COLO668 (cell line): ENCODE measurements around the gene OR5I1.
"Not testable (repeated sequence)": the region's sequence is repeated elsewhere in the genome, so short reads cannot be mapped to it uniquely, and the experiment has no call there.

Experiments used
- DNase-seq: peaks from one replicate; lab custom pipeline; 2025; ENCODE audit not compliant: unreplicated experiment; lab: John Stamatoyannopoulos, UW

OR5I1 gene

DNA sequence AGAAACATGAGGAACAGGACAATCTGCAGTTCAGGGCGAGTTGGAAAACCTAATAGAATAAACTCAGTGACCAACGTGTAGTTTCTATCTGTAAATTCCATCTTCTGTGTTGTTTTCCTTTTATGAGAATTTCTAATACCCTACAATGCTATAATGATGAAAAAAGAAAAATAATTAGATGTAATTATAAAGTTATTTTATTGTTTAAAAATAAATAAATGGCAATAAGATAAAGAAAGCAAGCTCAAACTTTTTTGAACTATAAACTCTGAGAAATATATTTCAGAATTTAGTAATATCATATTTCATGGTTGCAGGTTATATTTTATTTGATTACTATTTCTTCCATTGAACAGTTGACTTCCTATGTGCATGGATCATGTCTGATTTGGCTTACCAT, at the start of gene OR5I1:
Gene OR5I1, minus strand, starts transcription at position 101 of the 400 bp plus-strand sequence. Its CDS starts 0 bp downstream, at position 101.
- no peak for DNase-seq

DNA sequence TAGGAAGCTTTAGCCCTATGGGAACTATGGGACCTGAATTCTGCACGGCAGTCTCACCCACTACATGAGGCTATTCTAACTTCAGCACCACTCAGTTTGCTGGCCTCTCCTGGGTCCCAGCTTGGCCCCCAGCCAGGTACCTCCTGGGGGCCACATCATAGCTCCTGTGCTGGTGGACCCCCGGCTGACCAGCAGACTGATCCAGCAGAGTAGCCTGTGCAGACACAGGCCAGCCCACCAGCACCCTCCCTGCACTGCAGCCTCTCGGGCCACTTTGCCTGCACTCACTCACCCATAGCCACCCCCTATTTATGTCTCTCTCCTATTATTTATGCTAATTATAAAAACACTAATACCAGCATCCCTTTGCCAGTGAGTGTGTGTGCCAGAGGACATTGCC, 34.7 kb upstream of the OR5I1 start:
- DNase-seq = no peak

DNA sequence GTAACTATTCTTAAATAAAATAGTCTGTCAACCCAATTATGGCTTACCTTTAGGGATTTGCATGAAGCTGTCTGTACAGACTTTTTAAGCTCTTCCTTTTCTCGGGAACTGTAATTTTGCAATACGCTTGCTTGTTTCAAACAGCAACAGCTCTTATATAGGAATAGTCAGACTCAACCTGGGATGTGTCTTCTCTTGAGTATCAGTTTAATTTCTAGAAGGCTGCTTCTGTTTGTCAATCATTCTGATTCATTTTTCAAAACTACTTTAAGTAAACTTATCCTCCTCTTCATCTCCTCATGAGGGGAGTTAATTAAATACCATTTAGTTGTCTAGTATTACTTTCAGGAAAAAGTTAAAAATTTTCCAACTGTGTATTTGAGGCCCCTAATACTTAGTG, 33.6 kb upstream of the OR5I1 start, which contains the start of gene OR10AG1:
Gene OR10AG1, minus strand, starts transcription at position 101 of the 400 bp plus-strand sequence. Its CDS starts 38 bp downstream, at position 63.
- DNase-seq = no peak

DNA sequence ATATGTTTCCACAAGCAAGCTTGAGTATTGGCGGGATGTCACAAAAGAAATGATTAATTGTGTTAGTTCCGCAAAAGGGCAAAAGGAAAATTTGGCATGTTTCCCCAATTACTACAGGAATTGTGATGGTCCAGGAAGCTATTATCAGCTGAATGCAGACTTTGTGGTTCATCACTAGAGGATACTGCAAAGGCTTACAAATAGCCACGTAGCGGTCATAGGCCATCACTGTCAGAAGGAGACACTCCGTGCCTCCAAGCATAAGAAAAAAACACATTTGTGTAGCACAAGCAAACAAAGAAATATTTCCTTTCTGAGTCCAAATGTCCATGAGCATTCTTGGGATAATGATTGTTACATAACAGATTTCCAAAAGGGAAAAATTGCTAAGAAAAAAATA, 31.7 kb upstream of the OR5I1 start:
- no peak for DNase-seq

DNA sequence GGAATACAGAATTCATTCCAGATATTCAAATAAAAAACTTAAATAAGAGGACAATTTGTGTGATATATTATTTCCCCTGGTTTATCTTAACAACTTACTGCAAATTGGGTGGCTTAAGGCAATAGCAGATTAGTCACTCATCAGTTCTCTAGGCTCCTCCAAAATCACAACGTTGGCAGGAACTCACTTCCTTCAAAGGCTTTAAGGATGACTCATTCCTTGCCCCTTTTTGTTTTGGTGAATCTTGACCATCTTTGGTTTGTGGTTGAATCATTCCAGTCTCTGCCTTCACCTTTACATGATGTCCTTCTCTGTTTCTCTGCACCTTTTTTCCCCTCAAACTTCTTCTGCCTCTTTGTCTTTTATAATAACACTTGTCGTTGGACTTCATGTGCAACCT, 30.2 kb upstream of the OR5I1 start:
- DNase-seq = no peak

DNA sequence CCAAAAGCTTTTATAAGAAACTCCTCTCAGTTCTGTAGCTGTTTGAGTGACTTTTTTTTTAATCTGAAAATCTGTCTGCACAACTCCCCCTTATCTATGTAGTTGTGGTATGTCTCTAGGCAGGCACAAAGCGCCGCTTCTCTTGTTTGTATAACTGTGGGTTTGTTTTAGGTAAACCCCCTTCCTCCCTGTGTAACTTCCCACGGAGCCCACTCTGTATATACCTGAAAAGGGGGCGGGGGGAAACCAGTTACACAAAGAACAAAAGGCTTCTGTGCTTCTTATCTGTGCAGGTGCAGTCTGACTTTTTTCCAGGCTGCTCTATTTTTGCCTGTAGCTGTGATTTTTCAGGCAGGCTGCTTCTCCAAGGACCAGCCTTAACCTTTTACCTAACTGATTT, 20.3 kb upstream of the OR5I1 start:
- DNase-seq = no peak

DNA sequence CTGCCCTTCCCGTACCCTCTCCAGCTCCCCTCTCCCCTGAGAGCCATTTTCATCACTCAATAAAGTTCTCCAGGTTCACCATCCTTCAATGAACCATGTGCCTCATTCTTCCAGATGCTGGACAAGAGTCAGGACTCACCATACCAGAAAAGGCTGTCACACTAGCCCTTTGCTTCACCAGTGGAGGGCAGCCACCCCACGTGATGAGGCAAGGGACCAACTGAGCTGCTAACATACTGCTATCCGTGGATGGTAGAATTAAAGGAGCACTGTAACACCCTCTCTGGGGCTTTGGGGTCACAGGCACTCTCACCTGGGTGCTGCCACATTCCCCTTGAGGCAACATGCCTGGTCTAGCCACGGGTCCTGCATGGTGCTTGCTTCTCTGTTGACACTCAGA, 13.1 kb upstream of the OR5I1 start:
- no peak for DNase-seq

DNA sequence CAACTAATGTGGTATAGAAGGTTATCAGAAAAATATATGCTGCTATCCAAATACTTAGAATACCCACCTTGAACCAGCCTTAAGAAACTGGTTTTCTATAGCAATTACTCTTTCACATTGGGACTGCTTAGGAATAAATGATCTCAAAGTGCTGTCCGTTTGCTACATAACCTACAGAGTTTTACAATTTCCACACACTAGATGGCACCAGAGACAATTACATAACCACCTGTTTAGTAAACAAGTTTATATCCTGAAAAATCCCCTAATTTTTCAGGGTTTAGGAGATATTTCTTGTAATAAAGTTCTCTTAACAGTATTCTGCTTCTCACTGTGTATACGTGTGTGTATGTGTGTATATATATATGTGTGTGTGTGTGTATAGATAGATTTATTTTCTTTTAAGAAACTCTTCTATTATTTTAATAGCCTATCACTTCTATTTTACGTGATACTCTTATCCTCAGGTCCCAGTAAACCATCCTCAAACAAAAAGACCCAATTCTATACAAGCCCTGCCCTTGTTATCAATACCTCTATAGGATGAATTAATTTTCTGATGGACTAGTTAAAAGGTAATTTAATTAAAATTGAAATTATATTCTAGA, 6.7 kb upstream of the OR5I1 start:
- peak; percentile 2 for DNase-seq

DNA sequence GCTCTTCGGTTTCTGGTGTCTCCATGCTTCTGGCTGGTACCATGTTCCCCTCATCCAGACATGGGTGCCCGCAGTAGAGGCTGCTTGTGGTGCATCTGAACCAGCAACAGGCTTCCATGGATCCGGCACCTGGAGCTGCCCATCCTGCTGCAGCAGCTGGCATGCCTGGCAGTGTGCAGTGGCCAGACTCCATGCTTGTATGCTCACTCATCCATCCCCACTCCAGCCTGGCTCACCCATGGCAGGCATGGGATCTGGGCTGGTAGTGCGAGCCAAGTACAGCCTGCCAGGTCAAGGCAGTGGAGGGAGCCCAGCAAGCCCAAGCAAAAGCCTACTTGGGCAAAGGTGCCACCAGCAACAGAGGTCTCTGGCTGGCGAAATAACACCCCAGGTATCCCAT, 15.7 kb downstream of the OR5I1 start:
- DNase-seq = no peak

DNA sequence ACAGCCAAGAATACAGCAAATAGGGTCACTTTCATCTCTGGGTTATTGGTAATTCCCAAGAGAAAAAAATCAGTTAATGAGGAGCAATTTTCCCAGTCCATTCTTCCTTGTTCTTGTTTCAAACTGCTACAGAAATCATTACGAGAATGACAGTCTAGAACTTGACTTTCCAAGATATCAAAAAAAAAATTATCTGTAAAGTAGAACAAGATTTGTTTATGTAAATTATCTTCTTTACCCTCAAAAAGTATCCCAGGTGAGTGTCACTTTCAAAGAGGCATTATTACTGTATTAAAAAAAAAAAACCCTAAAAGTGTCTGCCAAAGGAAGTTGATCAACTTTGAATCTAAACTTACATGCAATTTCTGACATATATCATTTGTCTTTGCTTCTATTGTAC, 21.7 kb downstream of the OR5I1 start, which contains the start of gene OR5W2:
Gene OR5W2, minus strand, starts transcription at position 101 of the 400 bp plus-strand sequence. Its CDS starts 0 bp downstream, at position 101.
- no peak for DNase-seq

DNA sequence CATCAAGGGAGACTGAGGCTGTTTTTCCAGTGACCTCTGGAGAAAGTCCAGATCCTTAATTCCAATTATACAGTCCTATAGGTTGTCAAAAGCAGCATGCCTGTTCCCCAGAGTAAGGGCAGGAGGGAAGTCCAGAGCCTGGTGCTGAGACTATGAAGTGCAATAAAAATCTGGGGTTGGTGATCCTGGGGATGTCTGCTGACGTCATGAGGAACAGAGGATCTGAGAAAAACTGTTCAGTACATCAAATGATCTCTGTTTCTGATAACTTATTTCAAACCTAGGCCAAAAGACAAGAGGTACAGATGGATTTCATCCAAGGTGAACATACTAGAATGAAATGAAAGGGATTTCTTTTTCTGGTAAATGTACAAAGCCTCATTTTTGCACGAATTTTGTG, 33.9 kb downstream of the OR5I1 start:
- no peak for DNase-seq

DNA sequence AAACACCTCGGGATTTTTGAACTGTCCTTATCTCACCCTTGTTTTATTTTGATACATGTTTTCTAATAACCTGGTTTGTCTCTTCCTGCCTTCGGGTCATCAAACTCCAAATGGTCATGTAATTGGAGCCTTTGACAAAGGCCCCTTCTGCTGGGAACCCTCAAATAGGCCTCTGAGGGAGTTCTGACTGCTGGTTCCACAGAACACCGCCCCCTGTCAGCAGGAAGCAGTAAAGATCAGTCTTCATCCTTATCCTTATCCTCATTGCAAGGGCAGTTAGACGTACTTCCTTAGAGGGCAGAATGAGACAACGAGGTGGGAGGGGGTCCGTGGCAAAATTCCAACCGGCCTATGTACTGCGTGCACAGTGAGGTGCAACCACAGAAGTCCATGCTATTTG, 41.0 kb downstream of the OR5I1 start:
- no peak for DNase-seq

DNA sequence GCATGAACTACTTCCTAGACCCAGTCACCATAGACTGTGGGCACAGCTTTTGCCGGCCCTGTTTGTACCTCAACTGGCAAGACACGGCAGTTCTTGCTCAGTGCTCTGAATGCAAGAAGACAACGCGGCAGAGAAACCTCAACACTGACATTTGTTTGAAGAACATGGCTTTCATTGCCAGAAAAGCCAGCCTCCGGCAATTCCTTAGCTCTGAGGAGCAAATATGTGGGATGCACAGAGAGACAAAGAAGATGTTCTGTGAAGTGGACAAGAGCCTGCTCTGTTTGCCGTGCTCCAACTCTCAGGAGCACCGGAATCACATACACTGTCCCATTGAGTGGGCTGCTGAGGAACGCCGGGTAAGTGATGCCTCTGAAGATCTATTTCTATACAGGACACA, 50.7 kb downstream of the OR5I1 start:
- not testable (repeated sequence) for DNase-seq
